ENCODE data around the gene EFNB3. TPM values are rescaled to one million over a fixed set of nuclear protein-coding genes. Genes with fewer than 3 reads are reported as not detected.

The EFNB3 gene
- total RNA-seq, 1 donor from 2014 or later: 5.8 TPM

DNA sequence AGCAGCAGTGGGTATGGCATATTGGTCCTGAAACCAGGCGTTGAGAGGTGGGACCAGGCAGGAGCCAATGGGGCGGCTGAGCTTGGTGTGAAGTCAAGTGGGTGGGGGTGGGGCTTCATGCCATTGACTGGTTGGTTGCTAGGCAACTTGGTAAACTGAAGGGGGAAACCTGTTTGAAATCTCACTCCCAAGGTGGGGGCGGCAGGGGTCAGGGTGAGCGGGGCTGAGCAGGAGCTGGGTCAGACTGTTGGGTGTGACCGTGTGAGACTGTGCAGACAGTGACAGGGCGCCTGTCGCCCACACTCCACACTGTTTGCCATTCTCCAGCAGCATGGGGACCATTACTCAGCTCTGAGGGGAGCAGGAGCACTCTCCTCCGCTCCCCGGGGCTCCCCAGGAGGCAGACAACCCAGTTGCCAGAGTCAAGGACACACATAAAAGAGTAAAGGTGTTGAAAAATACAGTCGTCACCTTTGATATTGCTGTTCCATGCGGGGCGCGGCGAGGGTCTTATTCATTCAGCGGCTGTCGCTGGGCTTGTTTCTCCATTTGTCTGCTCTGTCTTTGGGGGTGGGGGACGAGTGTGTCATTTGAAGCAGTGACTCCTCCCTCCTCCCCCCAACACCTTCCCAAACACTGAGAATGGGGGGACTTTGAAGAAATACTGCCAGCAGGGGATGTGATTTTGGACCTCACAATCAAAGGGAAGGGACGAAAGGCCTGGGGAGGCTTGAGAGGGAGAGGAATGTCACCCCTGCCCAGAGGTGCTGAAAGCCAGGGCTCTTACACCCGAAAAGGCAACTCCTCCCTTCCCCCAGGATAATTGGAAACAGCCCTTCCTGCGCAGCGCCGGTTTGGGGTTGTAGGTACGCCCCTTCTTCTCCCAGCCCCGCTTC is 1.2 kb upstream of the EFNB3 start:
- Histone ChIP-seq H4K20me1 (ENCODE audit: low read depth) (peaks cover 29% of the 10 kb centered on the region), H3K4me3 (peak overlapping the region; percentile 96), H3K4me2 (peak overlapping the region; percentile 98), H3K27me3 (peaks cover 15% of the 10 kb centered on the region), H3K9ac (no peak overlapping the region), H3K36me3 (no peaks in the 10 kb centered on the region), H3K9me3 (ENCODE audit: low read depth) (no peaks in the 10 kb centered on the region), H2AFZ (replicated peaks) (no peak overlapping the region), H3K79me2 (ENCODE audit: low read depth) (peaks cover 4% of the 10 kb centered on the region), H3K4me1 (peaks cover 19% of the 10 kb centered on the region), H3F3A (ENCODE audit: low read depth) (peaks cover 22% of the 10 kb centered on the region), H3K27ac (no peak overlapping the region)
- H3K27ac Mint-ChIP-seq: peak overlapping the region; percentile 99
- peak overlapping the region; percentile 98 for H3K4me3 Mint-ChIP-seq
- TF ChIP-seq CTCF (IDR thresholded peaks at IDR 0.05) (no peak), EZH2phosphoT487 (IDR thresholded peaks at IDR 0.05) (no peak), EZH2 (IDR thresholded peaks at IDR 0.05) (no peak)
- H3K9me3 Mint-ChIP-seq: no peaks in the 10 kb centered on the region
- H3K4me1 Mint-ChIP-seq: peaks cover 43% of the 10 kb centered on the region
- peak; percentile 92 for DNase-seq (ENCODE audit: low spot score)
- peaks cover 3% of the 10 kb centered on the region for H3K27me3 Mint-ChIP-seq (ENCODE audit: insufficient read depth, low read depth)
- H3K36me3 Mint-ChIP-seq: peaks cover 7% of the 10 kb centered on the region

GRCh38 chr17:7705269-7706255 is 560 bp downstream of the EFNB3 start:
- no peaks in the 10 kb centered on the region for H3K36me3 ChIP-seq
- Mint-ChIP-seq H3K9me3 (no peaks in the 10 kb centered on the region), H3K36me3 (peaks cover 18% of the 10 kb centered on the region), H3K4me1 (peaks cover 54% of the 10 kb centered on the region), H3K27me3 (ENCODE audit: insufficient read depth, low read depth) (peaks cover 5% of the 10 kb centered on the region), H3K27ac (peak overlapping the region; percentile 78), H3K4me3 (peak overlapping the region; percentile 98)
- peaks cover 4% of the 10 kb centered on the region for H3K79me2 ChIP-seq (ENCODE audit: low read depth)
- peaks cover 22% of the 10 kb centered on the region for H3F3A ChIP-seq (ENCODE audit: low read depth)
- peak overlapping the region; percentile 98 for H3K4me2 ChIP-seq
- peak overlapping the region; percentile 96 for H3K4me3 ChIP-seq
- H3K4me1 ChIP-seq: peaks cover 19% of the 10 kb centered on the region
- TF ChIP-seq EZH2phosphoT487 (IDR thresholded peaks at IDR 0.05): no peak
- no peak for TF ChIP-seq CTCF (IDR thresholded peaks at IDR 0.05)
- TF ChIP-seq EZH2 (IDR thresholded peaks at IDR 0.05): no peak
- peaks cover 15% of the 10 kb centered on the region for H3K27me3 ChIP-seq
- H3K27ac ChIP-seq: no peak overlapping the region
- DNase-seq (ENCODE audit: low spot score): peak; percentile 58
- peak overlapping the region; percentile 14 for H3K9ac ChIP-seq
- H2AFZ ChIP-seq (replicated peaks): peak overlapping the region; percentile 69
- H4K20me1 ChIP-seq (ENCODE audit: low read depth): peaks cover 29% of the 10 kb centered on the region
- H3K9me3 ChIP-seq (ENCODE audit: low read depth): no peaks in the 10 kb centered on the region

DNA sequence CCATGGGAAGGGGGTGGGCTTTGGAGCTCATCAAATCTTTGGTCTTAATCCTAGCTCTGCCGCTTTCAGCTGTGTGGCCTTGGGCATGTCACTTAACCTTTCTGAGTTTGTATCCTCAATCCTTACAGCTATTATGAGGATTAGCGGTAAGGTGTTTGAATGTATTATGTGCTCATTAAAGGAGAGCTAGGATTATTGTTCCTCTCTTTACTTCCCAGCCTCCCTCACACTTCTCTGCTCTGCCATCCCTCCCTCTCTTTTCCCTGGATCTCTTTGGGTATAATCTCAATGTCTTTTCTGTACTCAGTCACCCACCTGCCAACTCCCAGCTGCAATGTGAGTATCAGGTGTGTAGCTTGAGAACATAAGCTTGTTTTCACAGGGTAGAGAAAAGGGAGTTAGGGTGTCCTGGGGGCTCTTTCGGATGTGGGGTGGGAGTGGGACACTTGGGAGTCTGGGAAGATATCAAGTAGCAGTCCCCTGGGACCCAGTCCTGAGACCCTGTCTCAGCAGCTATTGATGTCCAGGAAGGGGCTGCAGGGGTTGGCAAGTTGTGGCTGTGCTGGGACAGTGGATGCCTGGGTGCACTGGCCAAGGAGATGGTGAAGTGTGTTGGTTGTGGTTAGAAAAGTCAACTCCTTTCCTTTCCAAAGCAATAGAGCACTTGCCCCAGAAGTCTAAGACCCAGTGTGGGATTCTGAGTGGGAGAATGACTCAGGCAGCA is 1.8 kb downstream of the EFNB3 start:
- peaks cover 5% of the 10 kb centered on the region for H3K27me3 Mint-ChIP-seq (ENCODE audit: insufficient read depth, low read depth)

More for the DNA sequence above, 1.8 kb downstream of the EFNB3 start:
- H2AFZ ChIP-seq (replicated peaks): no peak overlapping the region
- peaks cover 4% of the 10 kb centered on the region for H3K79me2 ChIP-seq (ENCODE audit: low read depth)
- Mint-ChIP-seq H3K36me3 (peaks cover 22% of the 10 kb centered on the region), H3K9me3 (no peaks in the 10 kb centered on the region), H3K4me1 (peaks cover 66% of the 10 kb centered on the region), H3K4me3 (peak overlapping the region; percentile 98), H3K27ac (no peak overlapping the region)
- H3K27ac ChIP-seq: no peak overlapping the region
- peaks cover 32% of the 10 kb centered on the region for H3F3A ChIP-seq (ENCODE audit: low read depth)
- TF ChIP-seq CTCF (IDR thresholded peaks at IDR 0.05) (no peak), EZH2phosphoT487 (IDR thresholded peaks at IDR 0.05) (no peak), EZH2 (IDR thresholded peaks at IDR 0.05) (no peak)
- H3K4me1 ChIP-seq: peaks cover 29% of the 10 kb centered on the region
- H3K9me3 ChIP-seq (ENCODE audit: low read depth): no peaks in the 10 kb centered on the region
- no peak overlapping the region for H3K4me3 ChIP-seq
- peaks cover 15% of the 10 kb centered on the region for H3K27me3 ChIP-seq
- peaks cover 38% of the 10 kb centered on the region for H4K20me1 ChIP-seq (ENCODE audit: low read depth)
- no peak overlapping the region for H3K9ac ChIP-seq
- no peak for DNase-seq (ENCODE audit: low spot score)
- no peaks in the 10 kb centered on the region for H3K36me3 ChIP-seq
- peak overlapping the region; percentile 98 for H3K4me2 ChIP-seq

Data from neural progenitor cell (in vitro differentiated cells).